ENCODE results near the gene SYNC. TPM values are rescaled to one million over a fixed set of nuclear protein-coding genes. Genes with fewer than 3 reads are reported as not detected.
"Not testable (repeated sequence)": the region's sequence is repeated elsewhere in the genome, so short reads cannot be mapped to it uniquely, and the experiment has no call there.

SYNC gene
- total RNA-seq, 2 donors from 2014 or later = not detected

DNA sequence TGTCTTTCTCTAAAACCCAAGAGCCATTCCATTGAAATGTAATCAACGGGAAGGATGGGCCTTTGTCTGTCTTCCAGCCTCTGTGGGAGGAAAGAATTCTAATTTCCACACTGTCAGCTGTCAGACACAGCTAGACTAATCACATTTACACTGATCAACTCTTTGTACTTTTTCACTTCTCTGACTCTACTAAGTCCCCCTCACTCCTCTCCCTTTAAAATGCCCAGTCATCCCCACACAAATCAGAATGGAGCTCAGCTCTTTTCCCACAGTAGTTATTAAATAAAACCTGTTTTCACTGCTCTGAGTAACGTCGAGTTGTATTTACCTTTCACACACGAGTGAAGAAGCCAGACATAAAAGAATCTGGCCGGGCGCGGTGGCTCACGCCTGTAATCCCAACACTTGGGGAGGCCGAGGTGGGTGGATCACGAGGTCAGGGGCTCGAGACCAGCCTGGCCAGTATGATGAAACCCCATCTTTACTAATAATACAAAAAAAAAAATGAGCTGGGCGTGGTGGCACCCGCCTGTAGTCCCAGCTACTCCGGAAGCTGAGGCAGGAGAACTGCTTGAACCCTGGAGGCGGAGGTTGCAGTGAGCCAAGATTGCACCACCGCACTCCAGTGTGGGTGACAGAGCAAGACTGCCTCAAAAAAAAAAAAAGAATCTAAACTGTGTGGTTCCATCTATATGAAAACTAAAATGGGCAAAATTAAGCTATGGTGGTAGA lies 65.5 kb downstream of the SYNC start:
- DNase-seq (ENCODE audit: low spot score in 2 of 2) = no peak
- peak overlapping the region; percentile 15 to 67 for H3K27ac Mint-ChIP-seq
- ATAC-seq = no peak
- no peaks in the 10 kb centered on the region for H3K9me3 Mint-ChIP-seq
- no peaks in the 10 kb centered on the region for H3K36me3 Mint-ChIP-seq

DNA sequence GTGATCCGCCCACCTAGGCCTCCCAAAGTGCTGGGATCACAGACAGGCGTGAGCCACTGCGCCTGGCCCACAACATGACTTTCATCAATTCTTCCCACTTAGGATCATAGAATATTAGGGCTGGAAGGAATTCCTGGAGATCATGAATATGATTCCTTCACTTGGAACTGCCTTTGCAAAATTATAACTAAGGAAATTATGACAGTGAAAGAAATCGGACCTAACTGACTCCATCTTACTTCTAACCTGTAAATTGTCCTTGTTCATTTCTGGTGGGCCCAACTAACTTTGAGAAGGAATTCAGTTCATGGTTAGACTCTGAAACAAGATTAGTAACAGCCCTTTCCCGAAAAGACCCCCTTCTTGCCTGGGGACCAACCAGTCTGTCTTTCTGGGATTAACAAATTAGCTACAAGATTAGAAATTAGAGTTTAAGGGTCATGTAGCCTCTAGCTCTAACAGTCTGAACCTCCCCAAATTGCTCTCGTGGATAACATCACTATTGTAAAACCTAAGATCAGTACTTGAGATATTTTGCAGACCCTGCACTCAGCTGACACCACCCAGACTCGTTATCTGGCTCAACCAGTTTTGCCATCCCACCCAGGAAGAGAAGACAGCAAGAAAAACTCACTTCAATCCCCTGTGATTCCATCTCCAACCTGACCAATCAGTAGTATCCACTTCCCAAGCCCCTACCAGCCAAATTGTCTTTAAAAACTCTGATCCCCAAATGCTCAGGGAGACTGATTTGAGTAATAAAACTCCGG lies 66.9 kb downstream of the SYNC start:
- Mint-ChIP-seq H3K9me3 (no peaks in the 10 kb centered on the region), H3K36me3 (no peaks in the 10 kb centered on the region), H3K27ac (peak overlapping the region; percentile 11 to 37)
- DNase-seq (ENCODE audit: low spot score in 2 of 2) (no peak), ATAC-seq (no peak)

DNA sequence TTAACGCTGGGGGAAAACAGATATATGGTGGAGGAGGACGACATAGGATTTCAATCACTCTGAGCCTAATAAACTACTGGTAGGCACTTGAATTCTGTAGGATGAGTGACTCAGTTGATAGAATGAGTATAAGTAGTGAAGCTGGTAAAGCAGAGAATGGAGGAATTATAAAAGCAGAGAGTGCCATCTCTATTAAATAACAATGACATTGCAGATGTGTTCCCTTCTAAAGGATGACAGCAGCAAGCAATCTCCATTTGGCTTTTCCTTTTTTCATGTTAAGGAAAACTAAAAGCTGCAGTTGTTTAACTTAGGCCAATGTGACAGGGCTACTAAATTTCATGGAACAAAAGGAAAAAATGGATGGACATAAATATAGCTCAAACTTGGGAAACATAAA lies 69.7 kb downstream of the SYNC start:
- ATAC-seq (no peak), DNase-seq (ENCODE audit: low spot score in 2 of 2) (no peak)
- no peak overlapping the region for H3K27ac Mint-ChIP-seq
- H3K36me3 Mint-ChIP-seq = peaks cover 0 to under 1% of the 10 kb centered on the region in 2 donors
- H3K9me3 Mint-ChIP-seq = no peaks in the 10 kb centered on the region

DNA sequence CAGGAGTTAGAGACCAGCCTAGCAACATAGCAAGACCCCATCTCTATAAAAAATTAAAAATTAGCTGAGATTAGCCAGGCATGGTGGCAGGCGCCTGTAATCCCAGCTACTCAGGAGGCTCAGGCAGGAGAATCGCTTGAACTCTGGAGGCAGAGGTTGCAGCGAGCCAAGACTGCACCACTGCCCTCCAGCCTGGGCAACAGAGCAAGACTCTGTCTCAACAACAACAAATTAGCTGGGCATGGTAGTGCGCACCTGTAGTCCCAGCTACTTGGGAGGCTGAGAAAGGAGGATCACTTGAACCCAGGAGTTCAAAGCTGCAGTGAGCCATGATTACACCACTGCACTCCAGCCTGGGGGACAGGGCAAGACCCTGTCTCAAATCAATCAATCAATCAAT lies 72.4 kb downstream of the SYNC start:
- ATAC-seq; H3K9me3 Mint-ChIP-seq; H3K27ac Mint-ChIP-seq; H3K36me3 Mint-ChIP-seq; DNase-seq (ENCODE audit: low spot score in 2 of 2): not testable (repeated sequence)

Other genes starting within 250 kb of the SYNC start
- gene ZBTB8B, start 237.7 kb downstream of the SYNC start, total RNA-seq = not detected
- gene ZBTB8A, start 163.3 kb downstream of the SYNC start, total RNA-seq = under 1 TPM; 0.16 to 0.18 TPM
- gene ZBTB8OS, start 52.2 kb downstream of the SYNC start, total RNA-seq = 10 to 100 TPM; 53.2 to 58.5 TPM
- 100 to 1,000 TPM; 346 to 359 TPM for gene RBBP4, start 51.6 kb downstream of the SYNC start, total RNA-seq
- 100 to 1,000 TPM; 217 to 236 TPM for gene YARS1, start 114.6 kb upstream of the SYNC start, total RNA-seq
- gene S100PBP, start 114.9 kb upstream of the SYNC start, total RNA-seq = 10 to 100 TPM; 41.5 to 73.0 TPM
- gene FNDC5, start 168.1 kb upstream of the SYNC start, total RNA-seq = not detected
- gene HPCA, start 183.7 kb upstream of the SYNC start, total RNA-seq = under 1 TPM; 0.35 to 0.87 TPM
- 1 to 10 TPM in 1 of 2 donors, not detected in 1; 1.6 TPM for gene TMEM54, start 198.6 kb upstream of the SYNC start, total RNA-seq

Measured in activated naive CD4-positive, alpha-beta T cell treated with anti-CD3 and anti-CD28 coated beads, Interleukin-2, amount 50 U/mL, for 72 hours (primary cell).